ENCODE measurements around the gene HACD2. TPM values are rescaled to one million over a fixed set of nuclear protein-coding genes. Genes with fewer than 3 reads are reported as not detected.

Gene HACD2
- polyA plus RNA-seq, 1 experiment = 29.8 TPM

DNA sequence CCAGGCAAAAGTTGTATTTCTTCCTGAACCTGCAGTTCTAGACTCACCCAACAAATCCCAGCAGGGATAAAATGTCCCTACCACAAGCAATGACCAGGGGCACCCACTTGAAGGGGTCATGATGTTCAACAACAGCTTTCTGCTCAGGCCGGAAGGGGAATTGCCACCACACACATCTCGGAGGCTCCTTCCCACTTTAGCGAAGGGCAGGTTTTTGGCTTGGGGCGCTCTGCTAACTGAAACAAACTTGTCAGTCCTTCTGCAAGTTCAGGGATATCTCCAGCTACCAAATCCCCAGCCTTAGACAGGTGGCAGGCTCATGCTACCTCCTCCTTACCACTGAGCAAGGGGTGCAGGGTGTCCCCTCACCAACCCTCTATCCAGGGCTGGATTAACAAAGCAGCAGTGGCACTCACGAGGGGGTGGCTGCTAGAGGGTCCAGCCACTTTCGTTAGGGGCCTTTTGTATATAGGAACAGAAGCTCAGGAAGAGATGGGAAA, 138.2 kb downstream of the HACD2 start:
- ChIA-PET CTCF (interaction anchor here (0.6 to 2.5 kb wide), 5 partner anchors 13 to 136 kb away, joined by 3 to 6 read pairs (median 4); no protein-coding TSS in a partner anchor), POLR2A (no interaction called here)
- TF ChIP-seq, protein P1, sequence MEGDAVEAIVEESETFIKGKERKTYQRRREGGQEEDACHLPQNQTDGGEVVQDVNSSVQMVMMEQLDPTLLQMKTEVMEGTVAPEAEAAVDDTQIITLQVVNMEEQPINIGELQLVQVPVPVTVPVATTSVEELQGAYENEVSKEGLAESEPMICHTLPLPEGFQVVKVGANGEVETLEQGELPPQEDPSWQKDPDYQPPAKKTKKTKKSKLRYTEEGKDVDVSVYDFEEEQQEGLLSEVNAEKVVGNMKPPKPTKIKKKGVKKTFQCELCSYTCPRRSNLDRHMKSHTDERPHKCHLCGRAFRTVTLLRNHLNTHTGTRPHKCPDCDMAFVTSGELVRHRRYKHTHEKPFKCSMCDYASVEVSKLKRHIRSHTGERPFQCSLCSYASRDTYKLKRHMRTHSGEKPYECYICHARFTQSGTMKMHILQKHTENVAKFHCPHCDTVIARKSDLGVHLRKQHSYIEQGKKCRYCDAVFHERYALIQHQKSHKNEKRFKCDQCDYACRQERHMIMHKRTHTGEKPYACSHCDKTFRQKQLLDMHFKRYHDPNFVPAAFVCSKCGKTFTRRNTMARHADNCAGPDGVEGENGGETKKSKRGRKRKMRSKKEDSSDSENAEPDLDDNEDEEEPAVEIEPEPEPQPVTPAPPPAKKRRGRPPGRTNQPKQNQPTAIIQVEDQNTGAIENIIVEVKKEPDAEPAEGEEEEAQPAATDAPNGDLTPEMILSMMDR (IDR thresholded peaks at IDR 0.05; ENCODE audit: insufficient read depth, low read depth, low read length) = no peak
- Histone ChIP-seq H3K27me3 (ENCODE audit: control insufficient read depth, insufficient read depth, low read length) (peaks cover 40% of the 10 kb centered on the region), H3K4me3 (ENCODE audit: low read depth, low read length) (no peak overlapping the region), H3K36me3 (ENCODE audit: control insufficient read depth, insufficient read depth, low read length) (no peaks in the 10 kb centered on the region)
- DNase-seq (ENCODE audit: low read depth) = no peak

DNA sequence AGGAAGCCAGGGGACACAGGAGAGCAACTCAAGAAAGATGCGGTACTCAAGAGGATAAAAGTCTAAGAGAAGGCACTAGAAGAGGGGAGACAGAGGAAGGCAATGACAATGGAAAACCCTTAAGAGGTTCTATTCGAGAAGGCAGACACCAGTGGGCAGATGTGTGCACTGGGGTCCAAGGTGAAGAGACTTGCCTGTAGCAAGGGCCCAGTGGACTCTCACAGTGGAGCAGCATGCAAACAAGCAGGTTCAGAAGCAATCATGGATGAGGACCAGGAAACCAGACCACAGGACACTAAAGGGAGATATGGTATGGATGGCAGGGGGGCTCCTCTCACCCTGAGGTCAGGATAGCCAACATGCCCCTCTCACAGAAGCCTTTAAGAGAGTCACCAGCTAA, 138.6 kb downstream of the HACD2 start:
- TF ChIP-seq, protein P1 (IDR thresholded peaks at IDR 0.05; ENCODE audit: insufficient read depth, low read depth, low read length) = no peak
- Histone ChIP-seq H3K4me3 (ENCODE audit: low read depth, low read length) (no peak overlapping the region), H3K36me3 (ENCODE audit: control insufficient read depth, insufficient read depth, low read length) (no peaks in the 10 kb centered on the region), H3K27me3 (ENCODE audit: control insufficient read depth, insufficient read depth, low read length) (peaks cover 42% of the 10 kb centered on the region)
- DNase-seq (ENCODE audit: low read depth) = no peak
- CTCF ChIA-PET = interaction anchor here (0.7 to 2.5 kb wide), 4 partner anchors 14 to 31 kb away, joined by 3 to 6 read pairs (median 4); no protein-coding TSS in a partner anchor
- POLR2A ChIA-PET = no interaction called here

DNA sequence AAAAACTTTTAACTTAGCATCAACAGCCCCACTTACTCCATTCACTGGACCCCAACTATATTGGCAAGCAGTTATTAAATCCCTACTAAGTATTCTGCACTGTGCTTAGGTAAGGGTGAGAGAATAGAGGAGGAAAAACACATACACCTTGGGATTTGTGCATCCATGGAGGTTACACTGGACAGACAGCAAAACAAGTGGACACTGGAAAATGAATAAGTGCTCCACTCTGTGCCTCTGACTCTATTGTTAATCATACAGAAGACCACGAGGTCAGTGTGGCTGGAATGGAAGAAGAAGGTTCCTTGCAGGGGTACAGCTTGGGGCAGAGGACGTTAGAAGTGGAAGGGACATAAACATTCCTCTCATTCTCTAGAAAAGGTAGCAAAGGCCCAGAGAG, 139.2 kb downstream of the HACD2 start:
- H3K4me3 ChIP-seq (ENCODE audit: low read depth, low read length) = no peak overlapping the region
- DNase-seq (ENCODE audit: low read depth) = no peak
- ChIA-PET POLR2A (no interaction called here), CTCF (interaction anchor here (0.6 kb wide), 1 partner anchor 16 kb away, joined by 3 read pairs; no protein-coding TSS in a partner anchor)
- H3K27me3 ChIP-seq (ENCODE audit: control insufficient read depth, insufficient read depth, low read length) = peaks cover 45% of the 10 kb centered on the region
- TF ChIP-seq, protein P1 (IDR thresholded peaks at IDR 0.05; ENCODE audit: insufficient read depth, low read depth, low read length) = no peak
- no peaks in the 10 kb centered on the region for H3K36me3 ChIP-seq (ENCODE audit: control insufficient read depth, insufficient read depth, low read length)

DNA sequence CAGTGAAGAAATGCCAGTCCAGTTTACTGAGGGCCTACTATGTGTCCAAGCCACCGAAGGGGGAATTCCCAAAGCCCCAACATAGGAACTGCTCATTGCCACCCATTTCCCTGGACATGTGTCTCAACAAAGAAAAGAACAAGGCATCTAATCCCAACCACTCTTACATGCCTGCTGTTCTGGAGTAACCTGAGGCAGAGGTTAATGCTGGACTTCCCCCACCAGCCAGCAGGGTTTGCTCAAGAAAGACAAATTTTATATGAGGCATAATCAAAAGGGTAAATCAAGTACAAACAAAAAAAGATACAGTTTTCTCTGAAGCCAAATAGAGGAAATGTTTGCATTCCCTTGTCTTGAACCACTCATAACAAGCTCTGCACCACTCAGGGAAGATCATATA, 140.1 kb downstream of the HACD2 start:
- ChIA-PET CTCF (no interaction called here), POLR2A (no interaction called here)
- no peak overlapping the region for H3K4me3 ChIP-seq (ENCODE audit: low read depth, low read length)
- no peak for DNase-seq (ENCODE audit: low read depth)
- peaks cover 44% of the 10 kb centered on the region for H3K27me3 ChIP-seq (ENCODE audit: control insufficient read depth, insufficient read depth, low read length)
- TF ChIP-seq, protein P1 (IDR thresholded peaks at IDR 0.05; ENCODE audit: insufficient read depth, low read depth, low read length) = no peak
- H3K36me3 ChIP-seq (ENCODE audit: control insufficient read depth, insufficient read depth, low read length) = no peaks in the 10 kb centered on the region

DNA sequence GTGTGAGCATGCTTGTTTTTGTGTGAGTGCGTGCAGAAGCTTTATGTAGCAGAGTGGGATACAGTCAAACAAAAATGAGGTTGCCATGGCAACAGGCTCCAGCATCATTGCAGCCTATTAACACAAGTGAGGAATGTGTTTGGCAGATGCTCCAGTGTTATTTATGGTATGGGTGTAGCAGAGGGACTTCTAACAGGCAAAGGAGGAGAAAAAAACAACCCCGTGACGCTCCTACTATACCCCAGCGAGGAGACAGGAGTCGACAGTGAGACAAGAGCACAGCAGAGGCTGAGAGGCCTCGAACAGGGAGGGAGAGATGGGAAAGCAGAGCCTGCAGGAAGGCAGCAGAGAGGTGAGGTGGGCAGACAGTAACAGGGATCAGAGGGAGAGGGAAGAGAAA, 140.8 kb downstream of the HACD2 start:
- Histone ChIP-seq H3K4me3 (ENCODE audit: low read depth, low read length) (no peak overlapping the region), H3K36me3 (ENCODE audit: control insufficient read depth, insufficient read depth, low read length) (no peaks in the 10 kb centered on the region), H3K27me3 (ENCODE audit: control insufficient read depth, insufficient read depth, low read length) (peaks cover 44% of the 10 kb centered on the region)
- CTCF ChIA-PET = no interaction called here
- TF ChIP-seq, protein P1 (IDR thresholded peaks at IDR 0.05; ENCODE audit: insufficient read depth, low read depth, low read length) = no peak
- DNase-seq (ENCODE audit: low read depth) = no peak
- POLR2A ChIA-PET = no interaction called here

Data from BJ (cell line).